LHCN-M2 (cell line): ENCODE results near the gene MEF2B. TPM values are rescaled to one million over a fixed set of nuclear protein-coding genes. Genes with fewer than 3 reads are reported as not detected.

Experiments
- DNase-seq: peaks from one replicate; pipeline ENCODE4 v3.0.0-alpha.2; 2012; ENCODE audit warnings: low read depth
- total RNA-seq: library from RNA; depleted of rRNA; stranded (reverse); fragments of >200 nt; gene quantifications from 2 replicates; pipeline ENCODE4 v1.2.3, GENCODE V29; 2014; rRNA removed

The MEF2B gene
- total RNA-seq, 1 experiment from 2014 or later = 0.17 TPM

GRCh38 chr19:19101540-19101939 is 68.5 kb downstream of the MEF2B start:
- no peak for DNase-seq

GRCh38 chr19:19098703-19099632 is 71.1 kb downstream of the MEF2B start:
- no peak for DNase-seq

GRCh38 chr19:19098084-19098702 is 71.9 kb downstream of the MEF2B start:
- no peak for DNase-seq

- no peak for DNase-seq
These were observed 73.1 kb downstream of the MEF2B start for GRCh38 chr19:19096641-19097627.

- no peak for DNase-seq
These were observed 74.4 kb downstream of the MEF2B start for GRCh38 chr19:19095691-19096090.

Other genes starting within 250 kb of the MEF2B start
- gene HOMER3, start 229.0 kb downstream of the MEF2B start, total RNA-seq = 154 and 188 TPM in 2 replicates
- gene SUGP2, start 136.7 kb downstream of the MEF2B start, total RNA-seq = 54.2 and 63.9 TPM in 2 replicates
- 61.1 and 68.3 TPM in 2 replicates for gene ARMC6, start 136.7 kb downstream of the MEF2B start, total RNA-seq
- gene SLC25A42, start 106.3 kb downstream of the MEF2B start, total RNA-seq = 2.8 and 4.4 TPM in 2 replicates
- gene TMEM161A, start 31.8 kb downstream of the MEF2B start, total RNA-seq = 26.1 and 26.7 TPM in 2 replicates
- 19.6 and 27.0 TPM in 2 replicates for gene BORCS8, start 21.9 kb upstream of the MEF2B start, total RNA-seq
- 66.9 and 71.8 TPM in 2 replicates for gene RFXANK, start 22.0 kb upstream of the MEF2B start, total RNA-seq
- gene NR2C2AP, start 33.2 kb upstream of the MEF2B start, total RNA-seq = 16.0 and 19.7 TPM in 2 replicates
- gene NCAN, start 41.7 kb upstream of the MEF2B start, total RNA-seq = under 0.01 TPM in 1 of 2 replicates, not detected in the other
- 1.2 and 1.3 TPM in 2 replicates for gene TM6SF2, start 103.0 kb upstream of the MEF2B start, total RNA-seq
- gene SUGP1, start 150.2 kb upstream of the MEF2B start, total RNA-seq = 38.7 and 45.8 TPM in 2 replicates
- gene MAU2, start 150.6 kb upstream of the MEF2B start, total RNA-seq = 23.1 and 26.4 TPM in 2 replicates
- gene GATAD2A, start 235.4 kb upstream of the MEF2B start, total RNA-seq = 60.7 and 64.1 TPM in 2 replicates